GM21619 (cell line): Measurements from ENCODE around the gene GSTA2.
"Not testable (repeated sequence)": the region's sequence is repeated elsewhere in the genome, so short reads cannot be mapped to it uniquely, and the experiment has no call there.

Experiments
- ATAC-seq: cut with Tn5 transposase; IDR thresholded peaks from one replicate; pipeline ENCODE4 v1.9.1; 2021; ENCODE audit not compliant: unreplicated experiment

Gene GSTA2

DNA sequence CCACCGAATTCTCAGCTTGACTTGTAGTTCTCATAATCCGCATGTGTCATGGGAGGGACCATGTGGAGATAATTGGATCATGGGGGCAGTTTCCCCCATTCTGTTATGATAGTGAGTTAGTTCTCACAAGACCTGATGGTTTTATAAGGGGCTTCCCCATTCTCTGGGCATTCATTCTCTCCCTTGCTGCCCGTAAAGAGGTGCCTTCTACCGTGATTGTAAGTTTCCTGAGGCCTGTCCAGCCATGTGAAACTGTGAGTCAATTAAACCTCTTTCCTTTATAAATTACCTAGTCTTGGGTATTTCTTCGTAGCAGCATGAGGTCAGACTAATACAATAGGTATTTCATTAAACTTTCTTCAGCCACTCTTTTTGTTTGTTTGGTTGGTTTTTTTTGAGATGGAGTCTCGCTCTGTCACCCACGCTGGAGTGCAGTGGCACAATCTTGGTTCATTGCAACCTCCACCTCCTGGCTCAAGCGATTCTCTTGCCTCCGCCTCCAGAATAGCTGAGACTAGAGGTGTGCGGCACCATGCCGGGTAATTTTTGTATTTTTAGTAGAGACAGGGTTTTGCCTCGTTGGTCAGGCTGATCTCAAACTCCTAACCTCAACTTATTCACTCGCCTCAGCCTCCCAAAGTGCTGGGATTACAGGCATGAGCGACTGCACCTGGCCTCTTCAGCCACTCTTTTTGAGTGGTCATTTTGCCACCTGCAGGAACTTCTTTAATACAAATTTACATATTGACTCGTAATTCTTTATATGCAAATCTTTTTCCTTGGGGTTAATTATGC lies 36.3 kb downstream of the GSTA2 start:
- ATAC-seq, result no peak

DNA sequence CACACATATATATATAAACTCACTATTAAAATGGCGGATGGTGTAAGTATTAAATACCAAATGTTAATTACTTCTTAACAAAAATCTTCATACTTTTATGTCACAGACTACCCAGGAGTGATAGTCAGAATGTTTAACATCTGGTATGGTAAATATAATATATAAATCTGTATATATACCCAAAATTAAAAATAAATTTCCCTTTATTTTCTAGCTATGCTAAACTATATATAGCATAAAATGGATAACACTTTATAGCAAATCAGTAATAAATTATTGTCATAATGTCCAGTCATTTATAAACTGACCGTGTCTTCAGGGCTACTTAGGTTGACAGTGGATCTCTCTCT lies 37.1 kb downstream of the GSTA2 start:
- ATAC-seq, result no peak

GRCh38 chr6:52725535-52726192 lies 37.6 kb downstream of the GSTA2 start:
- ATAC-seq, result no peak

DNA sequence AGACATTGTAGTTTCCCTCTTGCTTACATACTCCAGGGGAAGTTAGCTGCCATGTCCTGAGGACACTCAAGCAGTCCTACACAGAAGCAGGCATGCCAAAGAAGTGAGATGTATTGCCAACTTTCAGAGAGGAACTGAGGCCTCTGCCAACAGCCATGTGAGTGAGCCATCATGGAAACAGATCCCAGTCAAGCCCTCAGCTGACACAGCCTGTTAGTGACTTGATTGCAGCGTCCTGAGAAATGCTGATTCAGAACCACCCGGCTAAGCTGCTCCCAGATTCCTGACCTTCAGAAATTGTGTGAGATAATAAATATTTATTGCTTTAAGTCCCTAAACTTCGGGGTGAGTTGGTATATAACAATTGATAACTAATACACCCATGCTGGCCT lies 38.1 kb downstream of the GSTA2 start:
- ATAC-seq, result no peak

GRCh38 chr6:52724406-52725121 lies 38.7 kb downstream of the GSTA2 start:
- ATAC-seq, result peak; percentile 98

- no peak for ATAC-seq
Measured at GRCh38 chr6:52724042-52724405, 39.3 kb downstream of the GSTA2 start.

GRCh38 chr6:52720321-52720720 lies 43.0 kb downstream of the GSTA2 start:
- no peak for ATAC-seq

DNA sequence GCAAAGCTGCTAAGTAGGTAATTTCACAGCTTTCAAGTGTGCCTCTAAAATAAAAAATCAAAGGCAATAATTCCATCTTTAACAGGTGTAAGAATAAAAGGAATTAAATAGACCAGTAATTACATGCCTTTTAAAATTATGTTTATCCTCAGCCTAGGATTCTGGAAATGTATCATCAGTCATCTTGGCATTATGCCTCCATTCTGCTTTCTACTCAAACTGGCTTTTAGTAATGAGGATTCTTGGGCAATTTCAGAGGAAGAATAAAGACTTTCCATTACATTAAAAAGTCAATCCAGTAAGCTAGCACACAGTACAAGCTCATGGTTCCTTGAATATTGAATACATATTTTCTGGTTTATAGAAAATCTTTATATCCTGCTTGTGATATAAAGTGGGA lies 44.7 kb downstream of the GSTA2 start:
- no peak for ATAC-seq

DNA sequence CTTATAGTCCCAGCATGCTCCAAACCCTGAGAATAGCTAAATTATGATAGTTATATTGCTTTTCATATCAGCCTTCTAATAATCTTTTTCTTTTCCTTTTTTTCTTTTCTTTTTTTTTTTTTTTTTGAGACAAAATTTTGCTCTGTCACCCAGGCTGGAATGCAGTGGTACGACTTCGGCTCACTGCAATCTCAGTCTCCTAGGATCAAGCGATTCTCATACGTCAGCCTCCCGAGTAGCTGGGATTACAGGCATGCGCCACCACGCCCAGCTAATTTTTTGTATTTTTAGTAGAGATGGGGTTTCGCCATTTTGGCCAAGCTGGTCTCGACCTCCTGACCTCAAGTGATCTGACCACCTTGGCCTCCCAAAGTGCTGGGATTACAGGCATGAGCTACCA lies 48.5 kb downstream of the GSTA2 start:
- ATAC-seq, result not testable (repeated sequence)

DNA sequence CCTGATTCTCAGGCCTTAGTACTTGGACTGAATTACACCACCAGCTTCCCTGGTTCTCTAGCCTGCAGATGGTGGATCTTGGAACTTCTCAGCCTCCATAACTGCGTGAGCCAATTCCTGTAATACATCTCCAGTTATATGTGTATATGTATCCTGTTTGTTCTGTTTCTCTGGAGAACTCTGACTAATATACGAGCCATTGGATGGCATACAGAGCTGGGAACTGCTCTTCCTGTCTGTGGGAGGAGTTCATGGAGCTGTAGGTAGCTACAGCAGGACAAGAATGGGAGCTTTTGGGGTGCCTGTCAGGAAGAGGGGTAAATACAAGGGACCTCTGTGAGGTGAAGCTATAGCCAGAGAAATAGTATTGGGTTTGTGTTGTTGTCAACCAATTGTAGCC lies 51.1 kb downstream of the GSTA2 start:
- ATAC-seq, result no peak

- no peak for ATAC-seq
Measured at GRCh38 chr6:52707963-52708680, 55.2 kb downstream of the GSTA2 start.

- ATAC-seq, result no peak
Measured at GRCh38 chr6:52706001-52706400, 57.3 kb downstream of the GSTA2 start.

DNA sequence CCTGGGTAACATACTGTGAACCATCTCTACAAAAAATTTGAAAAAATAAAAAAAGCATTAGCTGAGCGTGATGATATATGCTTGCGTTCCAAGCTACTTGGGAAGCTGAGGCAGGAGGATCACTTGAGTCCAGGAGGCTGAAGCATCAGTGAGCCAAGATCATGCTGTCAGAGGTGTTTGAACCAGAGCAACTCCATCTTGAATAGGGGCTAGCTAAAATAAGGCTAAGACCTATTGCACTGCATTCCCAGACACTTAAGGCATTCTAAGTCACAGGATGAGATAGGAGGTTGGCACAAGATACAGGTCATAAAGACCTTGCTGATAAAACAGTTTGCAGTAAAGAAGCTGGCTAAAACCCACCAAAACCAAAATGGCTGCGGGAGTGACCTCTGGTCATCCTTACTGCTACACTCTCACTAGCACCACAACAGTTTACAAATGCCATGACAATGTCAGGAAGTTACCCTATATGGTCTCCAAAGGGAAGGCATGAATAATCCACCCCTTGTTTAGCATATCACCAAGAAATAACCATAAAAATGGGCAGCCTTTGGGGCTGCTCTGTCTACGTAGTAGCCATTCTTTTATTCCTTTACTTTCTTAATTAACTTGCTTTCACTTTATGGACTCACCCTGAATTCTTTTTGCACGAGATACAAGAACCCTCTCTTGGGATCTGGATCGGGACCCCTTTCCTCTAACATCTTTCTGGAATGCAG lies 58.3 kb downstream of the GSTA2 start:
- not testable (repeated sequence) for ATAC-seq

DNA sequence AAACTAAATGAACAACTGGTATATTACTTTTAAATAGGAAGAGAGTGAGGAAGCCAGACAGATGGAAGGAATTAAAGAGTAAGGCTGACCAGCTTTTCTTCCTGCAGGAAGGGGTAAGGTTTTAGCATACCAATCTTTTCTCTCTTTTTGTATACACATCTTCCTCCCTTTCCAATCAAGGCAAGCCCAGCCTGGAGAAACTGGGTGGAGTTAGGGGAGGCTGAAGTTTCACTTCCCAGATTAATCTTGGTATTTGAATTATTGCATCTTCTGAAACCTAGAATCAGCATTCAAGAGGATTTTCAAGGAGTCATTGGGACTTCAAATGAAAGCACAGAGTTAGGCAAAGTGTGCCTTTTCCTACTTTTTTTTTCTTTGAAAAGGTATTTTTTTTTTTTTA lies 59.2 kb downstream of the GSTA2 start:
- ATAC-seq, result no peak
